ACC112 (cell line): ENCODE measurements around the gene STIMATE.

ENCODE experiments used
- H2AFZ ChIP-seq: fragments of 200-600 bp; sonication (generic); one replicate; pipeline ENCODE4 v1.6.0; 2017; ENCODE audit warnings: antibody characterized with exemption, low read length; ENCODE audit not compliant: unreplicated experiment
- H3K27ac ChIP-seq: fragments of 200-600 bp; sonication (generic); 2 replicates; pipeline ENCODE4 v1.5.1; 2014; ENCODE audit warnings: low read depth, mild to moderate bottlenecking, antibody characterized with exemption, low read length, moderate library complexity
- H3K27me3 ChIP-seq: fragments of 200-600 bp; sonication (generic); 2 replicates; pipeline ENCODE4 v1.6.1; 2014; ENCODE audit warnings: mild to moderate bottlenecking, antibody characterized with exemption, low read length, moderate library complexity, mixed read lengths; ENCODE audit not compliant: insufficient read depth
- H3K36me3 ChIP-seq: fragments of 200-600 bp; sonication (generic); 2 replicates; pipeline ENCODE4 v1.6.1; 2016; ENCODE audit warnings: mild to moderate bottlenecking, antibody characterized with exemption, low read length, moderate library complexity, mixed read lengths; ENCODE audit not compliant: insufficient read depth
- H3K4me1 ChIP-seq: fragments of 200-600 bp; sonication (generic); one replicate; pipeline ENCODE4 v1.6.1; 2016; ENCODE audit warnings: low read length, mixed read lengths; ENCODE audit not compliant: insufficient read depth, unreplicated experiment, control insufficient read depth
- H3K4me3 ChIP-seq: fragments of 200-600 bp; sonication (generic); 2 replicates; pipeline ENCODE4 v1.5.1; 2014; ENCODE audit warnings: mild to moderate bottlenecking, low read depth, low read length
- H3K79me2 ChIP-seq: fragments of 200-600 bp; sonication (generic); one replicate; pipeline ENCODE4 v1.6.0; 2016; ENCODE audit warnings: low read length; ENCODE audit not compliant: control insufficient read depth, unreplicated experiment, insufficient read depth

The STIMATE gene

DNA sequence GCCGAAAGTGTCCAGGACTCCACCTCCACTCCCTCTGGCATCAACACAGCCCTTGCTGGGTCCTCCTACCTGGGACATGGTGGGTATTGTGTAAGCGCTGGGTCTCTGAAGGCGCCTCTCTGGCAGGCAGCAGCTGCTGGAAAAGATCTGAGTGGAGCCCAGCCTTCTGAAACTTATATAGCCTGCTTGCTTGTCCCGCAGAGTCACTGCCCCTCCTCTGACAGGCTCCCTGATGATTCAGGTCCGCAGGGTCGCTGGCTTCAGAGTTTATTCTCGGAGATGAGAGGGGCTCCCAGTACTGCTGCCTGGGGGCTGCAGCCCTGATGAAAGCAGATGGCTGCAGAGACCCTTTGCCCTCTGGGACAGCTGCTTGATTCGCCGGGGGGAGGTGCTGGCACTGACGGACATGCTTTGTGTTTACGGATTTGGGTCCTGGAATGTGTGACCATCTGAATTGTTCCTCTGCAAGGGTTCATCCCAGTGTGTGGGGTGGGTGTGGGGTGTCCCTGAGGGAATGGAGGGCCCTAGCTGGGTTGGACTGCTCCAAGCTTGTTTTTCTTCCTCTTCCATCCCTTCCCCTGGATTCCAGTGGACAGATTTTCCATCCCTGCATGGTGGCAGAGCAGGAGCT is 62.4 kb downstream of the STIMATE start, which contains the start of gene MUSTN1:
MUSTN1 (minus strand) TSS at position 149 of the 631 bp plus-strand sequence; CDS start at position 78, 71 bp downstream.
- Histone ChIP-seq H3K4me1 (peaks cover 21% of the 10 kb centered on the region), H3K27ac (no peak within 1 kb of the TSS), H2AFZ (no peak within 1 kb of the TSS), H3K4me3 (no peak within 1 kb of the TSS), H3K36me3 (no peaks in the 10 kb centered on the region), H3K27me3 (no peaks in the 10 kb centered on the region), H3K79me2 (no peaks in the 10 kb centered on the region)

GRCh38 chr3:52833202-52833601 is 64.1 kb downstream of the STIMATE start:
- Histone ChIP-seq H2AFZ (no peak overlapping the region), H3K27me3 (no peaks in the 10 kb centered on the region), H3K4me1 (peaks cover 21% of the 10 kb centered on the region), H3K36me3 (no peaks in the 10 kb centered on the region), H3K79me2 (no peaks in the 10 kb centered on the region), H3K4me3 (no peak overlapping the region), H3K27ac (no peak overlapping the region)

DNA sequence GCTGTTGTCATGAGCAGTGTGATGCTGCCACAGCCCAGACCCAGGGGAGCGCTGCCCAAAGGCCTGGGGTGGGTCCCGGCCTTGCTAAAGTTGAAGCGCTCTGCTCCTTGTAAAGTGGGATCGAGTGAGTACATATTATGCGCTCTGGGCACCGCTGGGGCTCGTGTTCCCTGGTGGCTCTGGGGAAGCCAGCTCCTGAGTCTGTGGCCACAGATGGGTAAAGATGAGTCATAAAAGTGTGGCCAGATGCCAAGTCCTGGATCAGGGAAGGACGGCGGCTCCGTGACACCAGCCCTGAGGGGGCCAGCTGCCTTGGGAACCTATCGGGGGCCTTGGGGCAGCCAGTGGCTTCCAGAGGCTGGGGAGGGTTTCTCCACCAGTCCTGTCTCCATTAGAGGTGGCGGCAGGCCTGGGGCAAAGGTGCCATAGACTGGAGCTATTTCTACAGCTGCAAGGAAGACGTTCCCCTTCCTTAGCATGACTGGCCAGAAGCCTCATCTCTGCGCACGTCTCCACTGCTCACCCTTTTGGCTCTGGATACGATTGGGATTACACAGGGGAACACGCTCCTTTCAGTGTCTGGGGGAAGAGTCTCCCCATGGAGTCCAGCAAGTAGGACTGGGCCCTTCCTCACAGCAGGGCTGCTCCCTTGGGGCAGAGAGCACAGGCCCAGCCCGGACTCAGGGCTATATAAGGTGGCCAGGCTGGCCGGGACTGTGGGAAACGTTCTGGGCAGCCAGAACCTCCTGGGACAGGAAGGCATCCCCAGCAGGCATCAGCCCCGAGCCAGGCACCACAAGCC is 65.6 kb downstream of the STIMATE start:
- Histone ChIP-seq H3K79me2 (no peaks in the 10 kb centered on the region), H3K4me1 (peaks cover 21% of the 10 kb centered on the region), H2AFZ (no peak overlapping the region), H3K36me3 (no peaks in the 10 kb centered on the region), H3K4me3 (no peak overlapping the region), H3K27ac (no peak overlapping the region; the same call in 1 of the 2 replicates), H3K27me3 (no peaks in the 10 kb centered on the region)

DNA sequence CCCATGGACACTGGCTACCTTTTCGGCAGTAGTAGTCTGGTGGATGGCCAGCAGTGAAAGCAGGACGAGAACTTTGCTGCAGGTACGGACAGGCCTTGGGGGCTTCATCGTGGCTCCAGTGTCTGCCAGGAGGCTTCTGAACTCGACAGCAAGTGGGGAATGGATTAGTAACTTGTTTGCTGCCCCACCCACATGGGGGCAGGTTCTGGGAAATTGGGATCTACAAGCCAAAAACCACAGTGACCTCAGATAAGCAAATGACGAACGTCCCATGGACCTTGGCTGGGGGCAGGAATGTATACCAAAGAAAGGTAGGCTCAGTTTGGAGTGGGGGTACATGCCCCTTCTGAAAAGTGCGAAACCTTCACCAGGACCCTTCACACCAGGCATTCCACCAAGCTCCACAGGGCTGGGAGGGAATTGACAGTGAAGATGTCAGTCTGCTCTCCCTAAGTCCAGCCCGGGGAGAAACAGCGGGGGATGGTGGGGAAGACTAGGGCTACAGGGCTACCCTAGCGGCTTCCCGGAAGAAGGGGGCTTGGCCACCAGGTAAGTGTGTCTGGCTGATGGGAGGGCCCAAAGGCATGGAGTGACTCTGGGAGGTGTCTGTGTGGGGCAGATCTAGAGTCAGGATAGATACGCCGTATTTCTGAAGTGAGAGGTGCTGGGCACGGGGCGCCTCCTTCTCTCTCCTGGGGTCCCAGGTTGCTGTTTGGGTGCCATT is 66.7 kb downstream of the STIMATE start, which contains the start of gene ITIH4:
ITIH4 (minus strand) TSS at position 138 of the 724 bp plus-strand sequence; CDS start at position 108, 30 bp downstream.
- Histone ChIP-seq H3K4me3 (no peak within 1 kb of the TSS), H3K27me3 (no peaks in the 10 kb centered on the region), H3K4me1 (peaks cover 21% of the 10 kb centered on the region), H2AFZ (no peak within 1 kb of the TSS), H3K27ac (no peak within 1 kb of the TSS), H3K79me2 (no peaks in the 10 kb centered on the region), H3K36me3 (no peaks in the 10 kb centered on the region)

DNA sequence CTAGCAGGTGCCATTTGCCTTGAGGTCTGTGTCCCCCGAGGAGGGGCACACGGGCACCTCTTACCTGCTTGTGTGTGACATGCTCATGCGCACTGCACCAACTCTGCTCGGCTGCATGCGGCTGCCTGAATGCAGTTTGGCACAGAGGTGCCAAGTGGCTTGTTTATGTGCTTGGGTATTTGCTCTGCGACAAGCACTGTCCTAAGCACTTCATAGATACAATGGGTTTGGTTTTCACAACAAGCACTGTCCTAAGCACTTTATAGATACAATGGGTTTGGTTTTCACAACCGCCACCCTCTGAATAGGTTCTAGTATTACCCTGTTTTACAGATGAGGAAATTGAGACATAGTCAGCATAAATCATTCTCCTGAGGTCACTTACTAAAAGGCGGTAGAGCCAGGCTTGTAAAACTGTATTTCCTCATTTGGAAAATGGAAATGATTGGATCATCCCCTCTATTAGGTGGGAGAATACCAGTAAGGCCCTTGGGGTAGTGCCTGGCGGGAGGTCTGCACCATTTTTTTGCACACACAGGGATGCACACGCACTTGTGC is 67.4 kb downstream of the STIMATE start:
- no peak overlapping the region for H3K27ac ChIP-seq
- no peak overlapping the region for H2AFZ ChIP-seq
- no peaks in the 10 kb centered on the region for H3K27me3 ChIP-seq
- H3K4me1 ChIP-seq, result peaks cover 21% of the 10 kb centered on the region
- no peaks in the 10 kb centered on the region for H3K79me2 ChIP-seq
- H3K36me3 ChIP-seq, result no peaks in the 10 kb centered on the region
- no peak overlapping the region for H3K4me3 ChIP-seq

DNA sequence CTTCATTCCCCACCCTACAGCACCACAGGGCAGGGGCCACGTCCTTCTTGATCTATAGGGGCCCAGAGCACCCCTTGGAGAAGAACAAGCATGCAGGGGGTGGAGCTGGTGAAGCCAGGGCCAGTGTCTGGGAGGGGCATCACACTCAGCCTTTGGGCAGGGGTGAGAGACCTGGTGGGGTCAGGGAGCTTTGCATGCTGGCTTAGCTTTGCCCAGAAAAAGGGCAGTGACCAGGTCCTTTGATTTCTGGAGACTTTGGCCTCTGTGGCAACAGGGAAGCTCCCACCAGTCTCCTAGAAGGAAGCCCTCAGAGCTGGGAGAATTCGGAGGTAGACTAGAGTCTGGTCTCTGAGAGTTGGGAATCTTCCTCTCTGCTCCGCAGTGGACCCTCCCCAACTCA is 67.9 kb downstream of the STIMATE start:
- Histone ChIP-seq H3K79me2 (no peaks in the 10 kb centered on the region), H3K4me1 (peaks cover 21% of the 10 kb centered on the region), H3K4me3 (no peak overlapping the region), H3K27me3 (no peaks in the 10 kb centered on the region), H2AFZ (no peak overlapping the region), H3K36me3 (no peaks in the 10 kb centered on the region), H3K27ac (no peak overlapping the region)

GRCh38 chr3:52827866-52828376 is 69.4 kb downstream of the STIMATE start:
- Histone ChIP-seq H3K27me3 (no peaks in the 10 kb centered on the region), H3K36me3 (no peaks in the 10 kb centered on the region), H3K27ac (no peak overlapping the region), H3K4me1 (peaks cover 21% of the 10 kb centered on the region), H3K4me3 (no peak overlapping the region), H2AFZ (no peak overlapping the region), H3K79me2 (no peaks in the 10 kb centered on the region)

DNA sequence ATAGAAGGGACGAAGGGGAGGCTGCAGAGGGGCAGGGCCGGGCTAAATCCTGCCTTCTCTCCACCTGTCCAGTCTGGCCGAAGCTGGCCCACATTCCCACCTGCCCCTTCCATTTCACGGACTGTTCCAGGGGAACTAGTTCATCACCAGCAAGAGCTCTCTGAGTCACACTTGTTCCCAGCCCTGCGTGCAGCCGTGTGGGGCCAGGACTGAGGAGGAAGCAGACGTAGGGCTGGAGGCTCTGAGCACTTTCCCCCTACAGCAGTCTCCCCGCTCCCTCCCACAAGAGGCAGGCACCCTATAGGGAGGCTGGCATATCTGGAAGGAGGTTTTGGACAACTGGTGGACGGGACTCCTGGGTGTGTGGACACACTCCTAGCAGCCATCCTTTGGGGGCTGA is 69.9 kb downstream of the STIMATE start:
- no peak overlapping the region for H2AFZ ChIP-seq
- H3K27me3 ChIP-seq, result no peaks in the 10 kb centered on the region
- H3K36me3 ChIP-seq, result no peaks in the 10 kb centered on the region
- no peak overlapping the region for H3K27ac ChIP-seq
- H3K4me3 ChIP-seq, result no peak overlapping the region
- H3K79me2 ChIP-seq, result no peaks in the 10 kb centered on the region
- peaks cover 21% of the 10 kb centered on the region for H3K4me1 ChIP-seq

DNA sequence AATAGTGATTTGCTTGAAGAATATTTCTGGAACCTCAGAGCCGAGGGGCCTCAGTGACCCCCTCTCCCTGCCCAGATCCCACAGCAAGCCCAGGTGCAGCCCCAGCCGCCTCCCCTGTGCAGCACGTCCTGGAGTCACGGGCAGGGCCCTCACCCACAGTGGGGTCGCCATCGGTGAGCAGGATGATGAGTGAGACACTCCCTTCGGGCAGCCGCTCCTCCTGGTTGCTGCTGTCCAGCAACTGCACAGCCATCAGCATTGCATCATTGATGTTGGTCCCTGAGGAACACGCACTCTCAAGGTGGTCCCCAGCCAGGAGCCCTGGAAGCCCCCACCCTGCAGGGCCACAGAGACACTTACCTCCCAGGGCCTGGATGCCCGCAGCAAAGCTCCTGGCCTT is 73.3 kb downstream of the STIMATE start:
- Histone ChIP-seq H3K27me3 (no peaks in the 10 kb centered on the region), H3K36me3 (no peaks in the 10 kb centered on the region), H3K27ac (no peak overlapping the region), H2AFZ (no peak overlapping the region), H3K79me2 (no peaks in the 10 kb centered on the region), H3K4me3 (no peak overlapping the region), H3K4me1 (no peaks in the 10 kb centered on the region)

DNA sequence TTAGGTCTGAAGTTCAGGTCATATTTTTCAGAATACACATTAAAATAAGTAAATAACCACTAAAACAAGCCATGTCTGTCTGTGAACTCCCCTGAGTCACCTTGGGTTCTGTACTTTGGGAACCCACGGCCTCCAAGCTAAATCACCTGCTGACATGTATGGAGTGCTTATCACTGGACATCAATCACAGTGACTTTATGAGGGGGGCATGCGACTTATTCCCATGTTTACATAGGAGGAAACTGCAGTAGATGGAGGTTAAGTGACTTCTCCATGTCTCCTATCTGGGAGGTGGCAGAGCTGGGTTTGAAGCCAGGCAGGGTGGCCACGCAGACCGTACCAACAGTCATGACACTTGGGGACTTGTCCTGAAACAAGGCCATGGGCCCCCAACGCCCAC is 75.0 kb downstream of the STIMATE start:
- Histone ChIP-seq H3K27ac (no peak overlapping the region), H3K4me3 (no peak overlapping the region)

More for the DNA sequence above, 75.0 kb downstream of the STIMATE start:
- Histone ChIP-seq H3K36me3 (no peaks in the 10 kb centered on the region), H3K79me2 (no peaks in the 10 kb centered on the region), H3K27me3 (no peaks in the 10 kb centered on the region), H2AFZ (no peak overlapping the region), H3K4me1 (no peaks in the 10 kb centered on the region)
